GM19452 (cell line): Measurements from ENCODE around the gene EPHB4.
"Not testable (repeated sequence)": the region's sequence is repeated elsewhere in the genome, so short reads cannot be mapped to it uniquely, and the experiment has no call there.

Experiments
- ATAC-seq: cut with Tn5 transposase; IDR thresholded peaks from one replicate; pipeline ENCODE4 v1.9.1; 2021; ENCODE audit not compliant: unreplicated experiment

EPHB4 gene

DNA sequence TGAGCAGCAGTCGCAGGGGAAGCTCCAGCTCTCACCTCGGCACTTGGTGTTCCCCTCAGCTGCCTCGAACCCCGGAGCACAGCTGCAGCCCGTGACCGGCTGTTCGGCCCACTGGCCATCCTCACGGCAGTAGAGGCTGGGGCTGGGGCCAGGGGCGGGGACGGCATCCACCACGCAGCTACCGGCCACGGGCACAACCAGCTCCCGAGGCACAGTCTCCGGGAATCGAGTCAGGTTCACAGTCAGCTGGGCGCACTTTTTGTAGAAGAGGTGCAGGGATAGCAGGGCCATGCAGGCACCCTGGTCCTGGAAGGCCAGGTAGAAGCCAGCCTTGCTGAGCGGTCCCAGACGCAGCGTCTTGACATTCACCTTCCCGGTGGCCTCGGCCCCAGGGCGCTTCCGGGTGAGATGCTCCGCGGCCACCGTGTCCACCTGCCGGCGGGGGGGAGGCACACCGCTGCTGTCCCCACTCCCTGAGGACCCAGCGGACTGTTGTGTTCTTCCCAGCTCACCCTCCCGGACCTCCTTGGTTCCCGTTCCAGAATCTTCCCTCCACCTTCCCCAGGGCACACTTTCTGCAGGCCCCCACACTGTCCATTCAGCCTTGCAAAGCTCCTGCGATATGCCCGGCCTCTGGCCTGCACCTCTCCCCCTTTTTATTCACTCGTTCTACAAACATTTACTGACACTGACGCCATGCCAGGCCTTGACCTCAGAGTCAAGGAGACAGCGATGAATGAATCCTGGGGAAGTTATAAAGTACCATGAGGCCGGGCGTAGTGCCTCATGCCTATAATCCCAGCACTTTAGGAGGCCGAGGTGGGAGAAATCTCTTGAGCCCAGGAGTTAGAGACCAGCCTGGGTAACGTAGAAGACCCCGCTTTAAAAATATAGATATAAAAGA, 4.8 kb downstream of the EPHB4 start:
- no peak for ATAC-seq

DNA sequence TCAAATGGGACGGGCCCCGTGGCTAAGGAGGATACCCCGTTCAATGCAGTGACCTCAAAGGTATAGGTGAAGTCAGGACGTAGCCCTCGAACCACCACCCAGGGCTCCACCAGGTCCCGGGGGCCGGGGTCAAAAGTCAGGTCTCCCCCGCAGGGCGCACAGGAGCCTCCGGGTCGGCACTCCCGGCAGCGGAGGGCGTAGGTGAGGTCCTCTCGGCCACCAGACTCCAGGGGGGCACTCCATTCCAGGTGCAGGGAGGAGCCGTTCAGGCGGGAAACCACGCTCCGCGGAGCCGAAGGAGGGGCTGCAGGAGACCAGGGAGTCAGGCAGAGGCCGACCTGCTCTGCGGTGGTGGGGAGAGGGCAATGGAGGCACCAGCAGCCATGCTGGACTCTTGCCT, 7.7 kb downstream of the EPHB4 start:
- ATAC-seq = no peak

DNA sequence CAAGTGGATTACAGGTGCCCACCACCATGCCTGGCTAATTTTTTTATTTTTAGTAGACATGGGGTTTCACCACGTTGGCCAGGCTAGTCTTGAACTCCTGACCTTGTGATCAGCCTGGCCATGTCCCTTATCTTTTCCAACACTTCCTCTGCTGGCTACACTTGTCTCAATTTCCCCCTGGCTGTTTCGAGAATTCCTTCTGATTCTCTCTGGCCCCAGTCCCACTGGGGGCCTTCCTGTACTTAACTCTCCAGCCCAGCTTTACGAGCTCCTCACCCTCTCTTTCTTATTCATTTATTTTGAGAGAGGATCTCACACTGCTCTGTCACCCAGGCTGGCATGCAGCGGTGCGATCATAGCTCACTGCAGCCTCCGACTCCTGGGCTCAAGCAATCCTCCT, 8.5 kb downstream of the EPHB4 start:
- ATAC-seq = no peak

- no peak for ATAC-seq
Measured at GRCh38 chr7:100818366-100818765, 9.0 kb downstream of the EPHB4 start.

- no peak for ATAC-seq
Measured at GRCh38 chr7:100817097-100817496, 10.2 kb downstream of the EPHB4 start.

GRCh38 chr7:100816515-100816914, 10.8 kb downstream of the EPHB4 start:
- ATAC-seq = not testable (repeated sequence)

- ATAC-seq = no peak
Measured at GRCh38 chr7:100812729-100813128, 14.6 kb downstream of the EPHB4 start.

DNA sequence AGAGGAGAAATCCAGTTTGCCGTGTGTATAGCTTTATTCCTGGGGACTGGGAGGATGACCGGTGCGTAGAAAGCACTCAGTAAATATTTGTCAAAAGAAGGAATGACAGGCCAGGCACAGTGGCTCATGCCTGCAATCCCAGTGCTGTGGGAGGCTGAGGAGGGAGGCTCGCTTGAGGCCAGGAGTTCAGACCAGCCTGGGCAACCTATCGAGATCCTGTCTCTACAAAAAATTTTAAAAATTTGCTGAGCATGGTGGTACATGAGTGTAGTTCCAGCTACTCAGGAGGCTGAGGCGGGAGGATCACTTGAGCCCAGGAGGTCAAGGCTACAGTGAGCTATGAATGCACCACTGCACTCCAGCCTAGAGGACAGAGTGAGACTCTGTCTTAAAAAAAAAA, 15.8 kb downstream of the EPHB4 start:
- no peak for ATAC-seq

DNA sequence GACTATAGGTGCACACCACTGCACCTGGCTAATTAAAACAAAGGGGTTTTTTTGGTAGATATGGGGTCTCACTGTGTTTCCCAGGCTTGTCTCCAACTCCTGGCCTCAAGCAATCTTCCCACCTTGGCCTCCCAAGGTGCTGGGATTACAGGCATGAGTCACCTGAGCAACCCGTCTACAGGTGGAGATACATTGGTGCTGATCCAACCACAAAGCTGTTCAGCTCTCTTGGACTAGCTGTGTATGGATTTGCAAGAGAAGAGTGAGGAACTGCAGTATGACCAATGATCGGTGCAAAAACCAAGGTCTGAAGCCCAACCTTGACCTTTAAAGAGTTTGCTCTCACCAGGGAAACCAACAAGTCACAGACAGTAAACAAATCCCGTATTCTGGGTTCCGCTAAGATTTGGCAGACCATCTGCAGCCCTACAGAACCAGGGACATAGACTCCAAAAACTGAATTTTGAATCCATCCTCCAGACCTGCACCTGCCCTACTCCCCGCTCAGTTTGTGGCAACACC, 18.9 kb downstream of the EPHB4 start:
- no peak for ATAC-seq

DNA sequence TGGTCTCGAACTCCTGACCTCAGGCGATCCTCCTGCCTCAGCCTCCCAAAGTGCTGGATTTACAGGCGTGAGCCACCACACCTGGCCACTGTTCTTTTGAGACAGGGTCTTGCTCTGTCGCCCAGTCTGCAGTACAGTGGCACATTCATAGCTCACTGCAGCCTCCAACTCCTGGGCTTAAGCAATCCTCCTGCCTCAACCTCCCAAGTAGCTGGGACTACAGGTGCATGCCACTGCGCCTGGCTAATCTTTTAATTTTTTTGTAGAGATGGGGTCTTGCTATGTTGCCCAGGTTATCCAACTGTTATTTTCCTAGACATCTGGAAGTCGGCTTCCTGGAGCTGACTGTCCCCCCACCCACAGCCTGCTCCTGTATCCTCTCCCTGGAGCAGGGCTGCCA, 20.4 kb downstream of the EPHB4 start:
- ATAC-seq = not testable (repeated sequence)

- ATAC-seq = no peak
Measured at GRCh38 chr7:100806276-100806675, 21.0 kb downstream of the EPHB4 start.

DNA sequence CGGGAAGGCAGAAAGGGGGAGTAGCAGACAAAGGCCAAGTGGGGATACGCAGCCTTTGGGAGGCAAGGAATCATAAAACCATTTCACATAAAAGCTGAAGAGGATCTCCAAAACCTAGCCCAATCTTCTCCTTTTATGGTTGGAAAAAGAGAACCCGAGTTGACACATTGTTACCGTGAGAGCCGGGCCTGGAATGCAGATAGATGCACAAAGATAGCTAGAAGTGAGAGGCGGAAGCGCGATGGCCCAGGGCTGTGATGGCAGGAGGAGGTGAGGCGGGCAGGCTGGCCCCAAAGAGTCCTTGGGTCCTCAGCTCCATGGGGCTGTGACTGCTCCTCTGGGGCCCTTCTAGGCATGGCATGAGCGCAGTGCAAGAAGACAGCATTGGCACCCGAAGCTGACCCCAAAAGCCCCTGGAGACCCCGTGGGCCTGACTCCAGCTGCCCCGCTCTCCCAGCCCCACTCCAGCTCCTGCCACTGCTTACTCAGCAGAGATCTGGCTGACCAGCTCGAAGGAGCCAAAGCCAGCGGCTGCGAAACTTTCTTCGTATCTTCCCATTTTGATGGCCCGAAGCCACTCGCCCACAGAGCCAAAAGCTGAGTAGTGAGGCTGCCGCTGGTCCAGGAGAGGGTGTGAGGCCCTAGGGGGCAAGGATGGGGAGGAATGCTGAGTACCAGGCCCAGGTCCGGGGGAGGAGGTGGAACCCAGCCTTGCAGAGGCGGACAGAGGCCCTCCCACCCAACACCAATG, 22.5 kb downstream of the EPHB4 start:
- no peak for ATAC-seq

DNA sequence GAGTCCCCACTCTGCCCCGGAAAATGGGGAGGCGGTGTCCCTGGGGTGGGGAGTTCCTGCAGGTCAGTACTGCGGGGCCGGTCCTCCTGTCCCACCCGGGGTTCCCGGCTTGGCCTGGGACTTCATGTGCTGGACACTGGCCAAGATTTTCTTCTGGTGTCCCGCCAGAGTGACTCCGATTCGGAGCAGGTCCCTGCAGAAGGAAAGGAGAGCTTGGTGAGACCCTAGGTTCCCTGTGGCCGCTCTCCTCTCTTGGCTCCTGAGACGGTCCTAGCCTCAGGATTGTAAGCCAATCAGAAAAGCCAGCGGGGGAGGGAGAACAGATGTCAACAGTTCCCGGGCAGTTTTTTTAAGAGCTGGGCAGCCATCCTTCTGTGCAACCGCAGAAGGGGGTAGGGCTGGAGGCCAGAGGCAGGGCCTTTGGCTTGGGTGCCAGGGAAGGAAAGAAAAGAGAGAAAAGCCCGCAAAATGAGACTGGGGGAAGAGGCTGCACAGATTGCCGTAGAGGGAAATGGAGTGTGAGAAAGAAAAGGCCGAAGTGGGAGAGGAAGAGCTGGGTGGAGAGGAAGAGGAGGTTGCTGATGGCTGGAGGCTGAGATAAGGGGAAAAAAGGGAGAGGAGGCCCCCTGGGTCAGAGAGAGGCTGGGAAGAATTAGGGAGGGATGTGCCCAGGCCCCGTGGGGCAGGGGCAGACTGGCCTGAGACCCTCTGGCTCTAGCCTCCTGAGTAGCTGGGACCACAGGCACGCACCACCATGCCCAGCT, 23.7 kb downstream of the EPHB4 start:
- ATAC-seq = peak; percentile 98

DNA sequence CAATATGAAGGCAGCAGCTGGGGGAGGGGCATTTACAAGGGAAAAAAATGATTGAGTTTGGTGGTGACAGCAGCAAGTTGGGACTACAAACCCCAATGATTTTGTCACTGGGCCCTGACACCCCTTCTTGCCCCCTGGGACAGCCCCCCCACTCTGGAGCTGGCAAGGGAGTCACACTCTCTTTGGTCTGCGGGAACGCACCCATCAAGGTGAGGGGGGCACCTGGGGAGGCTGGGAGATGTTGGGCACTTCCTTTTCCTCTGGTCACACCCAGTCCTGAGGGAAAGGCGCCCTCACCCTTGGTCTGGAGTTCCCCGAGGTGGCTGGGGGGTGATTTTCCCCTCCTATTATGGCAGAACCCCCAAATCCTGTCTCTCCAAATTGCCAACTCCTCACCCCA, 24.4 kb downstream of the EPHB4 start:
- no peak for ATAC-seq

GRCh38 chr7:100801833-100802568, 25.3 kb downstream of the EPHB4 start:
- ATAC-seq = no peak

GRCh38 chr7:100799037-100799896, 28.1 kb downstream of the EPHB4 start:
- ATAC-seq = no peak

GRCh38 chr7:100794741-100795140, 32.6 kb downstream of the EPHB4 start:
- ATAC-seq = no peak

DNA sequence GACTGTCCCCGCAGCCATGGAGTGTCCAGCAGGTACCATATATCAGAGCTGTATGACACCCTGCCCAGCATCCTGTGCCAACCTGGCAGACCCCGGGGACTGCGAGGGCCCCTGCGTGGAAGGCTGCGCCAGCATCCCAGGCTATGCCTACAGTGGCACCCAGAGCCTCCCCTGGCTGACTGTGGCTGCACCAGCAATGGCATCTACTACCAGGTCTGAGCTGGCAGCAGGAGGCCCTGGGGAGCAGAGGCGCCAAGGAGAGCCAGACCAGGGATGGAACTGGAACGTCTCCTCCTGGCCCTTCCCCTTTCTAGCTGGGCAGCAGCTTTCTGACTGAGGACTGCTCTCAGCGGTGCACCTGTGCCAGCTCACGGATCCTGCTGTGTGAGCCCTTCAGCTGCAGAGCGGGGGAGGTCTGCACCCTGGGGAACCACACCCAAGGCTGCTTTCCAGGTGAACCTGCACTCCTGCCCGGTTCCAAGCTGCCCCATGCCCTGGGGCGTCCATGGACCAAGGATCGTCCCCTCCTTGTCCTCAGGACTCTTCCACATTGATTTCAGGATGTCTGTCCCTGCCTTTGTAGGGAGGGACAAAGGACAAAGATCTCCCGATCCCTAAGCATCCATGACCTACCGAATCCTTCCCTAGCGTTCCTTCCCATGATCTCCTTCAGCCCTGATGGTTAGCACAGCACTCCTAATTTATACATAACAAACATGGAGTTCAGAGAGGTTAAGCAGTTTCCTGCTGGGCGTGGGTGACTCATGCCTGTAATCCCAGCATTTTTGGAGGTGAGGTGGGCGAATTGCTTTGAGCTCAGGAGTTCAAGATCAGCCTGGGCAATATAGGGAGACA, 33.3 kb downstream of the EPHB4 start:
- no peak for ATAC-seq
